ENCODE results near the gene IL20RB.

GRCh38 chr3:137032465-137033120, 74.8 kb downstream of the IL20RB start:
- TF ChIP-seq CTCF (IDR thresholded peaks at IDR 0.05; ENCODE audit: low read depth, low read length, missing input control) (peak; percentile 97), TAF1 (conservative IDR thresholded peaks at IDR 0.05) (no peak), RAD21 (IDR thresholded peaks at IDR 0.05) (peak; percentile 85 to 91), FOXA1 (IDR thresholded peaks at IDR 0.05) (no peak), SP1 (IDR thresholded peaks at IDR 0.05) (no peak), REST (IDR thresholded peaks at IDR 0.05) (no peak), JUND (IDR thresholded peaks at IDR 0.05) (no peak), GABPA (IDR thresholded peaks at IDR 0.05 in 1 of 2, conservative IDR thresholded peaks at IDR 0.05 in 1 of 2) (no peak), RXRA (IDR thresholded peaks at IDR 0.05) (no peak), FOXA2 (IDR thresholded peaks at IDR 0.05) (no peak), EGR1 (IDR thresholded peaks at IDR 0.05; ENCODE audit: low read depth in 2 of 2) (no peak), YY1 (IDR thresholded peaks at IDR 0.05) (peak; percentile 29)
- TF ChIP-seq, protein P1, sequence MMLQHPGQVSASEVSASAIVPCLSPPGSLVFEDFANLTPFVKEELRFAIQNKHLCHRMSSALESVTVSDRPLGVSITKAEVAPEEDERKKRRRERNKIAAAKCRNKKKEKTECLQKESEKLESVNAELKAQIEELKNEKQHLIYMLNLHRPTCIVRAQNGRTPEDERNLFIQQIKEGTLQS (IDR thresholded peaks at IDR 0.05) = no peak
